GM23338 (cell line): ENCODE measurements around the gene LY86. TPM values are rescaled to one million over a fixed set of nuclear protein-coding genes. Genes with fewer than 3 reads are reported as not detected.

Experiments
- ATAC-seq: fragments of 200-7000 bp; cut with Tn5 transposase; 3 replicates; pipeline ENCODE4 v1.9.1; 2020
- DNase-seq: peaks from one replicate; pipeline ENCODE4 v3.0.0-alpha.2; 2015; ENCODE audit warnings: low spot score
- H2AFZ ChIP-seq: fragments of 200-600 bp; sonication (generic); 2 replicates; pipeline ENCODE4 v1.8.0; 2016; ENCODE audit warnings: antibody characterized with exemption, mild to moderate bottlenecking, moderate library complexity
- H3F3A ChIP-seq: fragments of 200-600 bp; sonication (generic); replicated peaks from 2 replicates; pipeline ENCODE4 v1.8.0; 2017; ENCODE audit warnings: antibody characterized with exemption, mixed run types, low read depth
- H3K27ac ChIP-seq: fragments of 200-600 bp; sonication (generic); 2 replicates; pipeline ENCODE4 v1.6.1; 2016; ENCODE audit warnings: low read depth
- H3K27me3 ChIP-seq: fragments of 200-600 bp; sonication (generic); 2 replicates; pipeline ENCODE4 v1.8.0; 2016; ENCODE audit warnings: mild to moderate bottlenecking, mixed run types, moderate library complexity; ENCODE audit not compliant: insufficient read depth
- H3K36me3 ChIP-seq: fragments of 200-600 bp; sonication (generic); 2 replicates; pipeline ENCODE4 v1.8.0; 2016; ENCODE audit warnings: mild to moderate bottlenecking; ENCODE audit not compliant: insufficient read depth
- H3K4me1 ChIP-seq: fragments of 200-600 bp; sonication (generic); 2 replicates; pipeline ENCODE4 v1.8.0; 2016; ENCODE audit warnings: mild to moderate bottlenecking, moderate library complexity; ENCODE audit not compliant: insufficient read depth
- H3K4me2 ChIP-seq: fragments of 200-600 bp; sonication (generic); 2 replicates; pipeline ENCODE4 v1.7.1; 2017; ENCODE audit warnings: mixed run types
- H3K4me3 ChIP-seq: fragments of 200-600 bp; sonication (generic); 2 replicates; pipeline ENCODE4 v1.6.1; 2016; ENCODE audit warnings: mixed run types
- H3K79me2 ChIP-seq: fragments of 200-600 bp; sonication (generic); replicated peaks from 2 replicates; pipeline ENCODE4 v1.8.0; 2017; ENCODE audit warnings: mild to moderate bottlenecking; ENCODE audit not compliant: insufficient read depth
- H3K9me2 ChIP-seq: fragments of 200-600 bp; sonication (generic); 2 replicates; pipeline ENCODE4 v1.8.0; 2017; ENCODE audit not compliant: insufficient read depth
- H4K20me1 ChIP-seq: fragments of 200-600 bp; sonication (generic); replicated peaks from 2 replicates; pipeline ENCODE4 v1.8.0; 2017; ENCODE audit warnings: mild to moderate bottlenecking; ENCODE audit not compliant: insufficient read depth
- H3K27ac Mint-ChIP-seq: 2 replicates; pipeline ENCODE4 v1.8.0; 2020; ENCODE audit warnings: inconsistent platforms, mild to moderate bottlenecking, moderate library complexity, mixed read lengths
- H3K27me3 Mint-ChIP-seq: 3 replicates; pipeline ENCODE4 v1.8.0; 2022; ENCODE audit warnings: low read depth, mild to moderate bottlenecking, moderate library complexity, mixed read lengths, inconsistent platforms; ENCODE audit not compliant: insufficient read depth, poor library complexity
- H3K36me3 Mint-ChIP-seq: 3 replicates; pipeline ENCODE4 v1.8.0; 2021; ENCODE audit warnings: low read depth, mild to moderate bottlenecking, inconsistent platforms, moderate library complexity, mixed read lengths
- H3K4me1 Mint-ChIP-seq: 3 replicates; pipeline ENCODE4 v1.8.0; 2020; ENCODE audit warnings: mild to moderate bottlenecking, inconsistent platforms, mixed read lengths
- H3K4me3 Mint-ChIP-seq: 3 replicates; pipeline ENCODE4 v1.8.0; 2021; ENCODE audit warnings: moderate library complexity, mild to moderate bottlenecking, inconsistent platforms, mixed read lengths
- H3K9me3 Mint-ChIP-seq: 3 replicates; pipeline ENCODE4 v1.8.0; 2020; ENCODE audit warnings: moderate library complexity, mild to moderate bottlenecking, inconsistent platforms, mixed read lengths
- CREB1 ChIP-seq: fragments of 250-450 bp; sonication (Bioruptor Pico); IDR thresholded peaks from 2 replicates; pipeline ENCODE4 v1.5.0; 2020; ENCODE audit warnings: low read depth, mild to moderate bottlenecking, moderate library complexity
- EZH2 ChIP-seq: fragments of 200-600 bp; sonication (generic); IDR thresholded peaks from one replicate; pipeline ENCODE4 v1.8.0; 2017; ENCODE audit warnings: antibody characterized with exemption, mild to moderate bottlenecking, low read depth; ENCODE audit not compliant: unreplicated experiment
- EZH2phosphoT487 ChIP-seq: fragments of 200-600 bp; sonication (generic); IDR thresholded peaks from one replicate; pipeline ENCODE4 v1.8.1; 2018; ENCODE audit warnings: antibody characterized with exemption; ENCODE audit not compliant: unreplicated experiment
- JUNB ChIP-seq: IDR thresholded peaks from one replicate; pipeline ENCODE4 v1.6.1; 2016; ENCODE audit warnings: antibody characterized with exemption; ENCODE audit not compliant: unreplicated experiment
- NANOG ChIP-seq: IDR thresholded peaks from 2 replicates; pipeline ENCODE4 v1.6.1; 2016; ENCODE audit warnings: antibody characterized with exemption, borderline replicate concordance
- POLR2AphosphoS5 ChIP-seq: IDR thresholded peaks from 2 replicates; pipeline ENCODE4 v1.6.1; 2016; ENCODE audit warnings: antibody characterized with exemption, low read depth
- STAT1 ChIP-seq: IDR thresholded peaks from one replicate; pipeline ENCODE4 v1.6.1; 2016; ENCODE audit warnings: antibody characterized with exemption; ENCODE audit not compliant: unreplicated experiment
- ZNF114 ChIP-seq: fragments of 250-450 bp; sonication (Bioruptor Pico); IDR thresholded peaks from 2 replicates; pipeline ENCODE4 v1.5.0; 2020; ENCODE audit warnings: mild to moderate bottlenecking, moderate library complexity
- ZNF331 ChIP-seq: fragments of 250-450 bp; sonication (Bioruptor Pico); IDR thresholded peaks from 2 replicates; pipeline ENCODE4 v1.5.0; 2020; ENCODE audit warnings: low read depth, mild to moderate bottlenecking, moderate library complexity
- polyA plus RNA-seq: library from polyadenylated mRNA; unstranded; fragments of >200 nt; fragmentation: Nextera tagmentation; extraction: Ambion mirVana; gene quantifications from 2 replicates; pipeline ENCODE4 v1.2.1, GENCODE V29; 2016
- total RNA-seq: library from RNA; depleted of rRNA; stranded (reverse); fragments of >200 nt; shearing (Covaris generic); gene quantifications from 2 replicates; pipeline ENCODE4 v1.2.3, GENCODE V29; 2014
- TF ChIP-seq, protein P1 (sequence below): fragments of 250-450 bp; sonication (Bioruptor Pico); IDR thresholded peaks from 2 replicates; pipeline ENCODE4 v1.5.0; 2020; ENCODE audit warnings: mild to moderate bottlenecking, moderate library complexity
- TF ChIP-seq, protein P2 (sequence below), 2 experiments: fragments of 200-600 bp in 1 of 2; sonication (generic) in 1 of 2; conservative IDR thresholded peaks; 2 replicates each; pipeline versions ENCODE4 v1.5.1 to v1.6.1; 2016 to 2017; ENCODE audit warnings: antibody characterized with exemption in 2 of 2, low read depth in 2 of 2, mild to moderate bottlenecking in 2 of 2, moderate library complexity in 1 of 2
- TF ChIP-seq, protein P3 (sequence below): IDR thresholded peaks from 2 replicates; pipeline ENCODE4 v1.6.1; 2016; ENCODE audit warnings: antibody characterized with exemption
- TF ChIP-seq, protein P4 (sequence below): IDR thresholded peaks from one replicate; pipeline ENCODE4 v1.6.1; 2018; ENCODE audit warnings: antibody characterized with exemption; ENCODE audit not compliant: unreplicated experiment

LY86 gene
- total and polyA plus RNA-seq, 2 experiments from 2014 or later: 0.29 TPM; not detected in 1

DNA sequence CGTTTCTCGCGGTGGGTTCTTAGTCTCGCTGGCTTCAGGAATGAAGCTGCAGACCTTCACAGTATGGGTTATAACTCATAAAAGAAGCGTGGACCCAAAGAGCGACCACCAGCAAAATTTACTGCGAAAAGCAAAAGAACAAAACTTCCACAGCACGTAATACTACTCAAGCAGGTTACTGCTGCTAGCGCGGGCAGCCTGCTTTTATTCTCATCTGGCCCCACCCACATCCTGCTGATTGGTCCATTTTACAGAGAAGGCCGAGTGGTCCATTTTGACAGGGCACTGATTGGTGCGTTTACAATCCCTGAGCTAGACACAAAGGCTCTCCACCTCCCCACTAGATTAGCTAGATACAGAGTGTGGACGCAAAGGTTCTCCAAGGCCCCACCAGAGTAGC, 17.4 kb downstream of the LY86 start:
- Mint-ChIP-seq H3K9me3 (no peaks in the 10 kb centered on the region; the same call in 2 of the 3 replicates), H3K27me3 (peaks cover 4% of the 10 kb centered on the region), H3K27ac (no peak overlapping the region), H3K4me1 (peaks cover 3% of the 10 kb centered on the region), H3K4me3 (no peak overlapping the region), H3K36me3 (no peaks in the 10 kb centered on the region)
- no peak overlapping the region for H2AFZ ChIP-seq
- H3K27me3 ChIP-seq: no peaks in the 10 kb centered on the region
- H3K4me1 ChIP-seq: no peaks in the 10 kb centered on the region; the same call in 1 of the 2 replicates
- TF ChIP-seq, protein P1, sequence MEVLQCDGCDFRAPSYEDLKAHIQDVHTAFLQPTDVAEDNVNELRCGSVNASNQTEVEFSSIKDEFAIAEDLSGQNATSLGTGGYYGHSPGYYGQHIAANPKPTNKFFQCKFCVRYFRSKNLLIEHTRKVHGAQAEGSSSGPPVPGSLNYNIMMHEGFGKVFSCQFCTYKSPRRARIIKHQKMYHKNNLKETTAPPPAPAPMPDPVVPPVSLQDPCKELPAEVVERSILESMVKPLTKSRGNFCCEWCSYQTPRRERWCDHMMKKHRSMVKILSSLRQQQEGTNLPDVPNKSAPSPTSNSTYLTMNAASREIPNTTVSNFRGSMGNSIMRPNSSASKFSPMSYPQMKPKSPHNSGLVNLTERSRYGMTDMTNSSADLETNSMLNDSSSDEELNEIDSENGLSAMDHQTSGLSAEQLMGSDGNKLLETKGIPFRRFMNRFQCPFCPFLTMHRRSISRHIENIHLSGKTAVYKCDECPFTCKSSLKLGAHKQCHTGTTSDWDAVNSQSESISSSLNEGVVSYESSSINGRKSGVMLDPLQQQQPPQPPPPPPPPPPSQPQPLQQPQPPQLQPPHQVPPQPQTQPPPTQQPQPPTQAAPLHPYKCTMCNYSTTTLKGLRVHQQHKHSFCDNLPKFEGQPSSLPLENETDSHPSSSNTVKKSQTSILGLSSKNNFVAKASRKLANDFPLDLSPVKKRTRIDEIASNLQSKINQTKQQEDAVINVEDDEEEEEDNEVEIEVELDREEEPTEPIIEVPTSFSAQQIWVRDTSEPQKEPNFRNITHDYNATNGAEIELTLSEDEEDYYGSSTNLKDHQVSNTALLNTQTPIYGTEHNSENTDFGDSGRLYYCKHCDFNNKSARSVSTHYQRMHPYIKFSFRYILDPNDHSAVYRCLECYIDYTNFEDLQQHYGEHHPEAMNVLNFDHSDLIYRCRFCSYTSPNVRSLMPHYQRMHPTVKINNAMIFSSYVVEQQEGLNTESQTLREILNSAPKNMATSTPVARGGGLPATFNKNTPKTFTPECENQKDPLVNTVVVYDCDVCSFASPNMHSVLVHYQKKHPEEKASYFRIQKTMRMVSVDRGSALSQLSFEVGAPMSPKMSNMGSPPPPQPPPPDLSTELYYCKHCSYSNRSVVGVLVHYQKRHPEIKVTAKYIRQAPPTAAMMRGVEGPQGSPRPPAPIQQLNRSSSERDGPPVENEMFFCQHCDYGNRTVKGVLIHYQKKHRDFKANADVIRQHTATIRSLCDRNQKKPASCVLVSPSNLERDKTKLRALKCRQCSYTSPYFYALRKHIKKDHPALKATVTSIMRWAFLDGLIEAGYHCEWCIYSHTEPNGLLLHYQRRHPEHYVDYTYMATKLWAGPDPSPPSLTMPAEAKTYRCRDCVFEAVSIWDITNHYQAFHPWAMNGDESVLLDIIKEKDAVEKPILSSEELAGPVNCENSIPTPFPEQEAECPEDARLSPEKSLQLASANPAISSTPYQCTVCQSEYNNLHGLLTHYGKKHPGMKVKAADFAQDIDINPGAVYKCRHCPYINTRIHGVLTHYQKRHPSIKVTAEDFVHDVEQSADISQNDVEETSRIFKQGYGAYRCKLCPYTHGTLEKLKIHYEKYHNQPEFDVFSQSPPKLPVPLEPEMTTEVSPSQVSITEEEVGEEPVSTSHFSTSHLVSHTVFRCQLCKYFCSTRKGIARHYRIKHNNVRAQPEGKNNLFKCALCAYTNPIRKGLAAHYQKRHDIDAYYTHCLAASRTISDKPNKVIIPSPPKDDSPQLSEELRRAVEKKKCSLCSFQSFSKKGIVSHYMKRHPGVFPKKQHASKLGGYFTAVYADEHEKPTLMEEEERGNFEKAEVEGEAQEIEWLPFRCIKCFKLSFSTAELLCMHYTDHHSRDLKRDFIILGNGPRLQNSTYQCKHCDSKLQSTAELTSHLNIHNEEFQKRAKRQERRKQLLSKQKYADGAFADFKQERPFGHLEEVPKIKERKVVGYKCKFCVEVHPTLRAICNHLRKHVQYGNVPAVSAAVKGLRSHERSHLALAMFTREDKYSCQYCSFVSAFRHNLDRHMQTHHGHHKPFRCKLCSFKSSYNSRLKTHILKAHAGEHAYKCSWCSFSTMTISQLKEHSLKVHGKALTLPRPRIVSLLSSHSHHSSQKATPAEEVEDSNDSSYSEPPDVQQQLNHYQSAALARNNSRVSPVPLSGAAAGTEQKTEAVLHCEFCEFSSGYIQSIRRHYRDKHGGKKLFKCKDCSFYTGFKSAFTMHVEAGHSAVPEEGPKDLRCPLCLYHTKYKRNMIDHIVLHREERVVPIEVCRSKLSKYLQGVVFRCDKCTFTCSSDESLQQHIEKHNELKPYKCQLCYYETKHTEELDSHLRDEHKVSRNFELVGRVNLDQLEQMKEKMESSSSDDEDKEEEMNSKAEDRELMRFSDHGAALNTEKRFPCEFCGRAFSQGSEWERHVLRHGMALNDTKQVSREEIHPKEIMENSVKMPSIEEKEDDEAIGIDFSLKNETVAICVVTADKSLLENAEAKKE (CRISPR knock-in tag): no peak
- no peak for TF ChIP-seq NANOG
- TF ChIP-seq ZNF114 (CRISPR knock-in tag): no peak
- no peak for TF ChIP-seq EZH2
- TF ChIP-seq POLR2AphosphoS5: no peak
- no peak for TF ChIP-seq ZNF331 (CRISPR knock-in tag)
- no peak for TF ChIP-seq STAT1
- TF ChIP-seq, protein P2, sequence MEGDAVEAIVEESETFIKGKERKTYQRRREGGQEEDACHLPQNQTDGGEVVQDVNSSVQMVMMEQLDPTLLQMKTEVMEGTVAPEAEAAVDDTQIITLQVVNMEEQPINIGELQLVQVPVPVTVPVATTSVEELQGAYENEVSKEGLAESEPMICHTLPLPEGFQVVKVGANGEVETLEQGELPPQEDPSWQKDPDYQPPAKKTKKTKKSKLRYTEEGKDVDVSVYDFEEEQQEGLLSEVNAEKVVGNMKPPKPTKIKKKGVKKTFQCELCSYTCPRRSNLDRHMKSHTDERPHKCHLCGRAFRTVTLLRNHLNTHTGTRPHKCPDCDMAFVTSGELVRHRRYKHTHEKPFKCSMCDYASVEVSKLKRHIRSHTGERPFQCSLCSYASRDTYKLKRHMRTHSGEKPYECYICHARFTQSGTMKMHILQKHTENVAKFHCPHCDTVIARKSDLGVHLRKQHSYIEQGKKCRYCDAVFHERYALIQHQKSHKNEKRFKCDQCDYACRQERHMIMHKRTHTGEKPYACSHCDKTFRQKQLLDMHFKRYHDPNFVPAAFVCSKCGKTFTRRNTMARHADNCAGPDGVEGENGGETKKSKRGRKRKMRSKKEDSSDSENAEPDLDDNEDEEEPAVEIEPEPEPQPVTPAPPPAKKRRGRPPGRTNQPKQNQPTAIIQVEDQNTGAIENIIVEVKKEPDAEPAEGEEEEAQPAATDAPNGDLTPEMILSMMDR (conservative IDR thresholded peaks at IDR 0.05; ENCODE audit: low read depth in 2 of 2): no peak
- TF ChIP-seq CREB1 (CRISPR knock-in tag): no peak
- no peak for TF ChIP-seq EZH2phosphoT487
- TF ChIP-seq, protein P3, sequence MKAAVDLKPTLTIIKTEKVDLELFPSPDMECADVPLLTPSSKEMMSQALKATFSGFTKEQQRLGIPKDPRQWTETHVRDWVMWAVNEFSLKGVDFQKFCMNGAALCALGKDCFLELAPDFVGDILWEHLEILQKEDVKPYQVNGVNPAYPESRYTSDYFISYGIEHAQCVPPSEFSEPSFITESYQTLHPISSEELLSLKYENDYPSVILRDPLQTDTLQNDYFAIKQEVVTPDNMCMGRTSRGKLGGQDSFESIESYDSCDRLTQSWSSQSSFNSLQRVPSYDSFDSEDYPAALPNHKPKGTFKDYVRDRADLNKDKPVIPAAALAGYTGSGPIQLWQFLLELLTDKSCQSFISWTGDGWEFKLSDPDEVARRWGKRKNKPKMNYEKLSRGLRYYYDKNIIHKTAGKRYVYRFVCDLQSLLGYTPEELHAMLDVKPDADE: no peak
- TF ChIP-seq JUNB: no peak
- TF ChIP-seq, protein P4, sequence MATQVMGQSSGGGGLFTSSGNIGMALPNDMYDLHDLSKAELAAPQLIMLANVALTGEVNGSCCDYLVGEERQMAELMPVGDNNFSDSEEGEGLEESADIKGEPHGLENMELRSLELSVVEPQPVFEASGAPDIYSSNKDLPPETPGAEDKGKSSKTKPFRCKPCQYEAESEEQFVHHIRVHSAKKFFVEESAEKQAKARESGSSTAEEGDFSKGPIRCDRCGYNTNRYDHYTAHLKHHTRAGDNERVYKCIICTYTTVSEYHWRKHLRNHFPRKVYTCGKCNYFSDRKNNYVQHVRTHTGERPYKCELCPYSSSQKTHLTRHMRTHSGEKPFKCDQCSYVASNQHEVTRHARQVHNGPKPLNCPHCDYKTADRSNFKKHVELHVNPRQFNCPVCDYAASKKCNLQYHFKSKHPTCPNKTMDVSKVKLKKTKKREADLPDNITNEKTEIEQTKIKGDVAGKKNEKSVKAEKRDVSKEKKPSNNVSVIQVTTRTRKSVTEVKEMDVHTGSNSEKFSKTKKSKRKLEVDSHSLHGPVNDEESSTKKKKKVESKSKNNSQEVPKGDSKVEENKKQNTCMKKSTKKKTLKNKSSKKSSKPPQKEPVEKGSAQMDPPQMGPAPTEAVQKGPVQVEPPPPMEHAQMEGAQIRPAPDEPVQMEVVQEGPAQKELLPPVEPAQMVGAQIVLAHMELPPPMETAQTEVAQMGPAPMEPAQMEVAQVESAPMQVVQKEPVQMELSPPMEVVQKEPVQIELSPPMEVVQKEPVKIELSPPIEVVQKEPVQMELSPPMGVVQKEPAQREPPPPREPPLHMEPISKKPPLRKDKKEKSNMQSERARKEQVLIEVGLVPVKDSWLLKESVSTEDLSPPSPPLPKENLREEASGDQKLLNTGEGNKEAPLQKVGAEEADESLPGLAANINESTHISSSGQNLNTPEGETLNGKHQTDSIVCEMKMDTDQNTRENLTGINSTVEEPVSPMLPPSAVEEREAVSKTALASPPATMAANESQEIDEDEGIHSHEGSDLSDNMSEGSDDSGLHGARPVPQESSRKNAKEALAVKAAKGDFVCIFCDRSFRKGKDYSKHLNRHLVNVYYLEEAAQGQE: no peak
- no peak for DNase-seq
- no peak overlapping the region for H3K4me3 ChIP-seq
- no peaks in the 10 kb centered on the region for H3F3A ChIP-seq
- no peaks in the 10 kb centered on the region for H3K9me2 ChIP-seq
- no peaks in the 10 kb centered on the region for H3K79me2 ChIP-seq
- H4K20me1 ChIP-seq: no peaks in the 10 kb centered on the region
- no peak overlapping the region for H3K4me2 ChIP-seq
- no peaks in the 10 kb centered on the region for H3K36me3 ChIP-seq
- no peak for ATAC-seq
- no peak overlapping the region for H3K27ac ChIP-seq
